Ecto neural progenitor cell (in vitro differentiated cells): ENCODE measurements around the gene PROCR.
A peak's percentile ranks its signal among the peaks of the same experiment; 100 is the strongest.
"Not testable (repeated sequence)": the region's sequence is repeated elsewhere in the genome, so short reads cannot be mapped to it uniquely, and the experiment has no call there.

ENCODE experiments used
- DNase-seq: peaks from one replicate; pipeline ENCODE4 v3.0.0-alpha.2; 2018; ENCODE audit warnings: low spot score

PROCR gene

DNA sequence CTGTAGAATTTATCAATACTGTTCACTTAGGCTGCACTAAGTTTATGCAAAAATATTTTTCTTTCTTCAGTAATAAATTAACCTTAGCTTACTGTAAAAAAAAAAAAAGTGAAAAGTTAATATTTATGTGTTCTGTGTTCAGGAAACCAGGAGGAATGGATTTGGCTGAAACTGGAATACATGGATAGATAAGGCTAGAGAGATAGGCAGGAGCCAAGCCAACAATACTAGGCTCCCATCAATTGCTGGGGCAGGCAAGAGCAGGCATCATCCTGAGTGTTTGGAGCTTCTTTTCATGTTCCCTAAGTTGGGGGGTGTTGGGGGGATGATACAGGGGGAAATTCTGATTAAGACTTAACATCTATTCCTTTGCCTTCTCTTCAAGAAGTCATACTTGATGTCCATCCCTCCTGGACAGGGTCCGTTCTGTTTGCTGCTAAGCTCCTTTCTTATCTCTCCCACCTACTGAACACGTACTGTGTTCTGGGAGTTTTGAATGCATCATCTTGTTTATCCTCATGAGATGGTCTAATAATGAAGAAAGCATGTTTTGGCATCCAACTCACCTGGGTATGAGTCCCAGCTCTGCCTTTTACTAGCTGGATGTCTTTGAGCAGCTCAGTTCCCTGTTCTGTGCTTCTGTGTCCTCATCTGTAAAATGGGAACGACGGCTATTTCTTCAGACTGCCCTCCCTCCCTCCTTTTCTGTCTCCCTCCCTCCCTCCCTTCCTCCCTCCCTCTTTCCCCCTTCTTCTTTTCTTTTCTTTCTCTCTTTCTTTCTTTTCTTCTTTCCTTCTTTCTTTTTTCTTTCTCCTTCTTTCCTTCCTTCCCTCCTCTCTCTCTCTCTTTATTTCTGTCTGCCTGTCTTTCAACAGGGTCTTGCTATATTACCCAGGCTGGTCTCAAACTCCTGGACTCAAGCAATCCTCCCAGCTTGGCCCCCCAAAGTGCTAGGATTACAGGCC, 6.4 kb upstream of the PROCR start:
- DNase-seq = no peak

DNA sequence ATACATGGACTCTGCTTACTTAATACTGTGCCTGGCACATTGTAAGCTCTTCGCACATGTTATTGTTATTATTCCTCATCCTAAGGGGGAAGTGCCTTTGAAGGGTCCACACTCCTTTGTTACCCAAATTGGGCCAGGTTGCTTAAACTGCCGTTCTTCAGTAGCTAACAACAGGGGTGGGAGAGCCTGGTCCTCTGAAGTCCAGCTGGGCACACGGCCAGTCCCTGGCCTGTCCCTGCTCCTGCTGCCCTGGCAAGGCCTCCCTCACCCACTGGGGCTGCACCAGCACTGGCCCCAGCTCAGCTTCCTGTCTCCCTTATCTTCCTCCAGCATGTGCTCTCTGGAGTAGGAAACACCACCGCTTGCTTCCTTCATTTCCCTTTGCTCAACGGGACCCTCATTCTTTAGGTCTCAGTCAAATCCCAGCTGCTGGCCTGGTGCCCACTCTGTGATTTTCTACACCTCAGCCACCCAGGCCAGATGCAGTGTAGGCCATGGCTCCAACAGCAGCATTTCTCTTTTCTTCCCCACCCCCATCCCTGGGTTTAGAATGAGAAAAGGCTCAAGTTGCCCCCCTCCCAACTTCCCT, 5.5 kb upstream of the PROCR start:
- DNase-seq = no peak

DNA sequence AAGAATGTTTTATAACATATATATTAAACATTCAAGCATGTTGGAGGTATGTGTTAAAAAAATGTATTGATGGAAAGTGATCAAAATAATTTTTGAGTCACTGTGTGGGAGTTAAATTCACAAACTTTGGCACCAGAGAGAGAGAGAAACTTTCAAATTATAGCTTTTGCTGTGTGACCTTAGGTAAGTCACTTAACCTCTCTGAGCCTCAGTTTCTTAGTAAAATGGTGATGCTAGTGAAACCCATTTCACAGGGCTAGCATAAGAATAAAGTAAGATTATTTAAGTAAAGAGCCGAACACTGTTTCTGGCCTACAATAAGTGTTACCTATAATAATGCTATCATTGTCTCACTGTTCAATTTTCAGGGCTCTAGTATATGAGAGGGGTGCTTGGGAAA, 4.1 kb upstream of the PROCR start:
- DNase-seq = no peak

DNA sequence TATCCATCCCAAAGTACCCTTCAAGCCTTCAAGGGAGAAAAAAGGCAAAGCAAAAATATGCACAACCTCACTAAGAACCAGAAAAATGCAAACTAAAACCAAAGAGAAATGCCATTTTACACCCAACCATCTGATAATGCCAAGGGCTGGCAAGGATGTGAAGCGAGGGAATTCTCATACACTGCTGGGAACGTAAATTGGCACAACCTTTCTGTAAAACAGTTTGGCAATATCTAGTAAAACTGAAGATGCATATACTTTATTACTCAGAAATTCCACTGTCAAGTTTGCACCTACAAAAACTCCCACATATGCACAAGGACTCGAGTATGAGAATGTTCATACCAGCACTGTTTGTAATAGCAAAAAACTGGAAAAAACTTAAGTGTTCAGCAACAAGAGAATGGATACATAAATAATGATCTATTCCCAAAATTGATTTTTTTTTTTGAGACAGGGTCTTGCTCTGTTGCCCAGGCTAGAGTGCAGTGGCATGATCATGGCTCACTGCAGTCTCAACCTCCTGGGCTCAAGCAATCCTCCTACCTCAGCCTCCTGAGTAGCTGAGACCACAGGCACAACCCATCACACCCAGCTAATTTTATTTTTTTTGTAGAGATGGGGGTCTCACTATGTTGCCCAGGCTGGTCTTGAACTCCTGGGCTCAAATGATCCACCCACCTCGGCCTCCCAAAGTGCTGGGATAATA, 3.0 kb upstream of the PROCR start:
- not testable (repeated sequence) for DNase-seq

- no peak for DNase-seq
Measured at GRCh38 chr20:35171438-35171752, 477 bp upstream of the PROCR start.

DNA sequence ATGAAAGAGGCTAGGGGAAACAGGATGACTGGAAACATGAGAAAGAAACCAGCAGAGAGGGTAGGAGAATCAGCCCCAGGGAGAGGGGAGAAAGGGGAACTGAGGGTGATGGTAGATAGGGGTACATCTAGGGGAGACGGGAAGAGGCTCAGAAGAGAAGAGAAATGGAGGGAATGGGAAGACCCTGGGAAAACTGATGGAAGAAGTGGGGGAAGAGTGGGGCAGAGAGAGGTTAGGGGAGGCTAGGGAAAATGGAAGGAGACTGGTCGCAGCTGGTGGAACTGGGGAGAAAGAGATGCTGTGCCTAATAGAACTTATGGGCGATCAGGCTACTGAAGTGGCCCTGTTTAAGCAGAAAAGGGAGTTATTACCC, 548 bp downstream of the PROCR start:
- DNase-seq = no peak

DNA sequence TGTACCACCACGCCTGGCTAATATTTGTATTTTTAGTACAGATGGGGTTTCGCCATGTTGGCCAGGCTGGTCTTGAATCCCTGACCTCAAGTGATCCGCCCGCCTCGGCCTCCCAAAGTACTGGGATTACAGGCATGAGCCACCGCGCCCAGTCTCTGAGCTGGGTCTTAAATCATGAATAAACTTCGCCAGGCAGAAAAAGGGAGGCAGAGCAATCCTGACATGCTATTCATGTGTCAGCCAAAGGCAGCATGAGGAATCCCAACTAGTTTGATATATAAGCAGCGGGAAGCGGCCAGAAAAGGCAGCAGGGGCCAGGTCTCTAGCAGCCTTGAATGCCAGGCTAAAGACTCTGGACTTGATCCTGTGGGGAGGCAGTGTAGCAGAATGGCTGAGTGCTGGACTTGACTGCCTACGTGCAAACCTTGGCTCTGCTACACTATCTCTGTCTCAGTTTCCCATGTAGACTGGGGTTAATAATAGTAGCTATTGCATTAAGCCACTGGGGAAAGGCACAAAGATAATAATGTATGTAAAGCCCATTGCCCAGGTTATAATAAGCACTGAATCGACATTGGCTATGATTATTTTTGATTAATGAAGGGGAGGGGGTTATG, 1.8 kb downstream of the PROCR start:
- DNase-seq = no peak

DNA sequence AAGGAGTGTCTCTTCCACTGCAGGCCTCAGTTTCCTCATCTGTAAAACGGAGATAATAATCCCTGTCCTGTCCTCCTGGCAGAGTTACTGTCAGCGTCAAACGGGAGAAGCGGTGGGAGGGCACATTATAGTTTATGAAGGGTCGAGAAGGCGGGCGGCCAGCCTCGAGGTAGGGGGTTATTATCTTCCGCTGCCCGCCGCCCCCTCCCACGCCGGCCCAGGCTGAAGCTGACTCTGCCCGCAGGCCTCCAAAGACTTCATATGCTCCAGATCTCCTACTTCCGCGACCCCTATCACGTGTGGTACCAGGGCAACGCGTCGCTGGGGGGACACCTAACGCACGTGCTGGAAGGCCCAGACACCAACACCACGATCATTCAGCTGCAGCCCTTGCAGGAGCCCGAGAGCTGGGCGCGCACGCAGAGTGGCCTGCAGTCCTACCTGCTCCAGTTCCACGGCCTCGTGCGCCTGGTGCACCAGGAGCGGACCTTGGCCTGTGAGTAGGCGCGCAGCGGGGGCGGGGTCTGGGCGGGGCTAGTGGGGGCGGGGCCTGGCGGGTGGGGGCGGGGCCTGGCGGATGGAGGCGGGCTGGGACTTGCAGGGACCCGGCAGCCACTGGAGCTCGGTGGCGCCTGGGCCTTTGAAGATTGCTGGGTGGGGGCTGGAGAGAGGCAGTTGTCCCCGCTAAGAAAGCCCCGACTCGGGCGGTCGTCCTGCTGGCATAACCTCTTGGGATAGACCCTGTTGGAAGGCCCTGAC, 2.8 kb downstream of the PROCR start:
- DNase-seq = peak; percentile 76

DNA sequence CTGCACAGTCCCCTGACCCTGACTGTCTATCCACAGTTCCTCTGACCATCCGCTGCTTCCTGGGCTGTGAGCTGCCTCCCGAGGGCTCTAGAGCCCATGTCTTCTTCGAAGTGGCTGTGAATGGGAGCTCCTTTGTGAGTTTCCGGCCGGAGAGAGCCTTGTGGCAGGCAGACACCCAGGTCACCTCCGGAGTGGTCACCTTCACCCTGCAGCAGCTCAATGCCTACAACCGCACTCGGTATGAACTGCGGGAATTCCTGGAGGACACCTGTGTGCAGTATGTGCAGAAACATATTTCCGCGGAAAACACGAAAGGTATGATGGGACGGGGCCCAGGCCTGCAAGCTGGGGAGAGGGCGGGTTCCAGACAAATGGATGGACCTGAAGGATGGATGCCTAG, 4.3 kb downstream of the PROCR start:
- no peak for DNase-seq

GRCh38 chr20:35179292-35180212, 7.7 kb downstream of the PROCR start:
- DNase-seq = no peak

GRCh38 chr20:35180266-35180665, 8.4 kb downstream of the PROCR start:
- DNase-seq = no peak

GRCh38 chr20:35181731-35182130, 9.9 kb downstream of the PROCR start:
- DNase-seq = no peak

DNA sequence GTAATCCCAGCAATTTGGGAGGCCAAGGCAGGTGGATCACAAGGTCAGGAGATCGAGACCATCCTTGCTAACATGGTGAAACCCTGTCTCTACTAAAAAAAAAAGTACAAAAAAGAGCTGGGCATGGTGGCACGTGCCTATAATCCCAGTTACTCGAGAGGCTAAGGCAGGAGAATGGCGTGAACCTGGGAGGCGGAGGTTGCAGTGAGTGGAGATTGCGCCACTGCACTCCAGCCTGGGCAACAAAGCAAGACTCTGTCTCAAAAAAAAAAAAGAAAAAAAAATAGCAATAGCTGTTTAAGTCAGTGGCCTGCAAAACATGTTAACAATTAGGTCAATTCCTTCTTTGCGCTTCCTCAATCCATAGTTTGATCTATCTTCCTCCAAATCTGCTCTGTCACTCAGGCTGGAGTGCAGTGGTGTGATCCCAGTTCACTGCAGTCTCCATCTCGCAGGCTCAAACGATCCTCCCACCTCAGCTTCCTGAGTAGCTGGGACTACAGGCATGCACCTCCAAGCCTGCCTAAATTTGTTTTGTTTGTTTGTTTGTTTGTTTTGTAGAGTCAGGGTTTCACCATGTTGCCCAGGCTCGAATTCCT, 14.9 kb downstream of the PROCR start:
- not testable (repeated sequence) for DNase-seq

- DNase-seq = no peak
Measured at GRCh38 chr20:35187584-35188190, 15.8 kb downstream of the PROCR start.

GRCh38 chr20:35189223-35189622, 17.4 kb downstream of the PROCR start:
- not testable (repeated sequence) for DNase-seq

DNA sequence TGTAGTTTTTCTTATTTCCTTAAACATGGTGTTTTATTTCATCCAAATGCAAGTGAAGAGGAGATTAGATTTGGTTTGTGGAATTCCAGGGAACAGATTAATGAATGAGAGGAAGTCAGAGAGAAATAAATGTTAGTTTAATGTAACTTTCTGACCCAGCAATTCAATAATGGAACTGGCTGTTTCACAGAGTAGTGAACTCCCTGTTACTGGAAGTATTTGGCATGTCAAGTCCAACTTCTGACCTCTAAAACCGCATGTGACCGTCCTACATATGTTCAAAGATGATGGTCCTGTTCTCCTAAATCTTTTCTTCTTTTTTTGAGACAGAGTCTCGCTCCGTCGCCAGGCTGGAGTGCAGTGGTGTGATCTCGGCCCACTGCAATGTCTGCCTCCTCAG, 18.7 kb downstream of the PROCR start:
- no peak for DNase-seq

- no peak for DNase-seq
Measured at GRCh38 chr20:35191419-35192117, 19.7 kb downstream of the PROCR start.

DNA sequence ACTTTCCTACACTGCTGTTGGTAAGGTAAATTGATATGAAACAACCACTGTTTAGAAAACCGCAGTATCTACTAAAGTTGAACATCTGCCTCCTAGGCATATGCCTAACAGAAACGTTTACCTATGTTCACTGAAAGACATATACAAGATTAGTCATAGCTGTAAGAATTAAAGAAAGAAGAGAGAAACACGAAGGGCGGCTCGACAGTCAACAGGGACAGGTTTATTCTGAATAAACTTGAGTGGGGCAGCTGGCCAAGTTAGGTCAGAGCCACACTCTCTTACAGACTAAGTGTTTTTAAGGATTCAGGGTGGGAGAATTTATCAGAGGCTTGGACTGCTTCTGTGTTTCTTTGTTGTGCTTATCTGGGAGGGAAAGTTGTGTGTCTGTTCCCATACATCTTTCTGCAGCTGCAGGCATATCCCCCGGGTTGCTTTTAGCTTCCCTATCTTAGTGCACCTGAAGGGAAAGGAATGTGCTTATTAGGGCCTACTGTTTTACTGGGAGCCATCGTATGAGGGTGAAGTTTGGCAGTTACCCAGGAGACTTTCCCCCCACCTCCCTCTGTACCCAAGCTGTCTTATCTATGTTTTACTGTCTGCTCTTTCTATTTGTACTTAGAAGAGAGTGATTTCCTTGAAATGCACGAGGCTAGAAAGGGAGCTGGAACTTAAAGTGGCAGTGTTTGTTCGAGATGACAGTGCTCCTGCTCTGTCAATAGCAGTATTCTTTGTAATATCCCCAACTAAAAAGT, 20.4 kb downstream of the PROCR start:
- DNase-seq = no peak
